Heart right ventricle (tissue), 16 donors: ENCODE measurements around the gene LLGL2. TPM values are rescaled to one million over a fixed set of nuclear protein-coding genes. Genes with fewer than 3 reads are reported as not detected.

ENCODE experiments used
- ATAC-seq, 8 donors: fragments of 200-7000 bp; cut with Tn5 transposase; one replicate each; pipeline ENCODE4 v1.9.1; 2020; ENCODE audit warnings: mild to moderate bottlenecking in 8 of 8, moderate library complexity in 8 of 8, moderate number of reproducible peaks in 1 of 8
- DNase-seq, 2 donors: peaks; one replicate each; pipeline ENCODE4 v3.0.0-alpha.2; 2020
- H3K27ac ChIP-seq, 10 donors: fragments of 200-600 bp; sonication (generic) in 2 of 10; one replicate each; pipeline versions ENCODE4 v1.5.0 to v1.8.0; 2020 to 2022; ENCODE audit warnings: mild to moderate bottlenecking in 3 of 10
- H3K27me3 ChIP-seq, 7 donors: fragments of 200-600 bp; one replicate each; pipeline ENCODE4 v1.8.0; 2021 to 2022; ENCODE audit warnings: mild to moderate bottlenecking in 2 of 7
- H3K36me3 ChIP-seq, 9 donors: fragments of 200-600 bp; sonication (generic) in 1 of 9; one replicate each; pipeline versions ENCODE4 v1.5.0 to v1.8.0; 2020 to 2022; ENCODE audit warnings: mild to moderate bottlenecking in 2 of 9
- H3K4me1 ChIP-seq, 9 donors: fragments of 200-600 bp; sonication (generic) in 1 of 9; one replicate each; pipeline versions ENCODE4 v1.5.0 to v1.8.0; 2020 to 2022; ENCODE audit warnings: mild to moderate bottlenecking in 4 of 9
- H3K4me3 ChIP-seq, 10 donors: fragments of 200-600 bp; sonication (generic) in 2 of 10; one replicate each; pipeline versions ENCODE4 v1.5.0 to v1.8.0; 2020 to 2022; ENCODE audit warnings: mild to moderate bottlenecking in 7 of 10, moderate library complexity in 2 of 10
- H3K9me3 ChIP-seq, 11 donors: fragments of 200-600 bp in 10 of 11; sonication (generic) in 2 of 11; one replicate each; pipeline versions ENCODE4 v1.5.0 to v1.8.0; 2013 to 2022; ENCODE audit warnings: mild to moderate bottlenecking in 2 of 11, control low read depth in 1 of 11, moderate library complexity in 1 of 11
- CTCF ChIP-seq, 9 donors: fragments of 200-600 bp; sonication (generic) in 2 of 9; IDR thresholded peaks; one replicate each; pipeline versions ENCODE4 v1.5.0 to v1.8.0; 2021 to 2022; ENCODE audit warnings: antibody characterized with exemption in 9 of 9, mild to moderate bottlenecking in 5 of 9, moderate library complexity in 1 of 9
- WGBS, 2 donors: extraction: QIAGEN DNeasy Blood & Tissue Kit; methylation state at CpG; one replicate each; pipeline ENCODE4 v1.1.7; 2013; ENCODE audit warnings: inconsistent platforms in 1 of 2; 5-methylcytosine and 5-hydroxymethylcytosine counted together
- intact Hi-C, 10 donors: fragments of 100-400 bp; cut with DNase I; formaldehyde crosslinking; loops; one replicate each; pipeline versions ENCODE4 v1.11.1 to v1.14.2; 2022
- polyA plus RNA-seq, 2 donors: library from polyadenylated mRNA; stranded (reverse); fragments of 200-250 nt; gene quantifications; one replicate each; pipeline ENCODE4 v1.2.3, GENCODE V29; 2013
- total RNA-seq, 10 donors: library from RNA; stranded (reverse); fragmentation: NEBNext Ultra II Directional in 3 of 10; extraction: Animal tissue kit (Norgen Biotek cat#: 25700) in 3 of 10; gene quantifications; one replicate each; pipeline versions ENCODE4 v1.2.1 to v1.2.4, GENCODE V29; 2021 to 2023
- donor health status: Arrhythmogenic right ventricular cardiomyopathy.
- donor health status: ischemic (EF 13 %, LVEDD 7.1; RV severe dilation, severe dysfunction).
- donor health status: healthy with polysubstance abuse.
- donor health status: DM: no; HTN: yes; CAD: no.
- donor health status: DM: no; HTN: no; CAD: no.
- donor health status: ischemic (EF 25% LVEDD 6.9; RV normal size, moderate dysfunction).
- donor health status: ischemic (EF 25% LVEDD 5.7; RV mildly dilated, moderate dysfunction).
- donor health status: healthy.
- donor health status: DM: yes; HTN: yes; CAD: no.
- donor health status: Ischemic cardiomyopathy.
- donor health status: ischemic (EF 35%, LVEDD 5.7; RV mildly dilated, moderate dysfunction).
- donor health status: nonischemic (EF 11% LVEDD 7.7; RV severe dilation, severe dysfunction).
- donor health status: DM: yes; HTN: yes; CAD: no.
- donor health status: PGD.
- donor health status: ischemic (EF 29% LVEDD 5.4; RV normal size, mild dysfunction).
- donor health status: nonischemic (EF 23%, LVEDD 6.1; RV moderate dilation, normal function).

The LLGL2 gene
- total and polyA plus RNA-seq, 12 donors: 1.1 to 14.8 (median 3.3) TPM

- no peak for TF ChIP-seq CTCF (IDR thresholded peaks at IDR 0.05)
- Histone ChIP-seq H3K4me3 (no peak overlapping the region), H3K36me3 (peaks cover 0 to 94% (median 37%) of the 10 kb centered on the region in 9 donors), H3K9me3 (no peaks in the 10 kb centered on the region), H3K4me1 (peaks cover 9 to 38% (median 29%) of the 10 kb centered on the region in 9 donors), H3K27ac (no peak overlapping the region), H3K27me3 (no peaks in the 10 kb centered on the region)
- ATAC-seq: no peak
- intact Hi-C loops: no loop called here
- WGBS, 2 donors: 95 to 96% methylated on average over 23 of the region's 23 CpGs
- no peak for DNase-seq
These were observed 31.9 kb upstream of the LLGL2 start for GRCh38 chr17:75493476-75494129.

- TF ChIP-seq CTCF (IDR thresholded peaks at IDR 0.05): no peak
- 88% methylated on average over 14 of the region's 14 CpGs for WGBS, 2 donors
- intact Hi-C loops: no loop called here
- DNase-seq: no peak
- H3K27ac ChIP-seq: no peak overlapping the region
- no peaks in the 10 kb centered on the region for H3K27me3 ChIP-seq
- peaks cover 10 to 38% (median 25%) of the 10 kb centered on the region in 9 donors for H3K4me1 ChIP-seq
- no peaks in the 10 kb centered on the region for H3K9me3 ChIP-seq
- no peak for ATAC-seq
- H3K4me3 ChIP-seq: no peak overlapping the region
- H3K36me3 ChIP-seq: peaks cover 0 to 97% (median 37%) of the 10 kb centered on the region in 9 donors
These were observed 31.1 kb upstream of the LLGL2 start for GRCh38 chr17:75494326-75494877.

- ATAC-seq: no peak
- H3K4me1 ChIP-seq: peaks cover 8 to 38% (median 29%) of the 10 kb centered on the region in 9 donors
- no peaks in the 10 kb centered on the region for H3K9me3 ChIP-seq
- no peak overlapping the region for H3K27ac ChIP-seq
- peaks cover 0 to 100% (median 49%) of the 10 kb centered on the region in 9 donors for H3K36me3 ChIP-seq
- H3K27me3 ChIP-seq: no peaks in the 10 kb centered on the region
- DNase-seq: no peak
- intact Hi-C loops: no loop called here
- TF ChIP-seq CTCF (IDR thresholded peaks at IDR 0.05): no peak
- H3K4me3 ChIP-seq: no peak overlapping the region
- 94 to 98% methylated on average over 11 of the region's 11 CpGs for WGBS, 2 donors
These were observed 29.5 kb upstream of the LLGL2 start for GRCh38 chr17:75496005-75496404.

GRCh38 chr17:75498039-75498725 lies 27.3 kb upstream of the LLGL2 start:
- peaks cover 11 to 47% (median 33%) of the 10 kb centered on the region in 9 donors for H3K4me1 ChIP-seq
- peak in 1 of 2 donors; percentile 14 for DNase-seq
- TF ChIP-seq CTCF (IDR thresholded peaks at IDR 0.05): no peak
- 65 to 76% methylated on average over 21 of the region's 21 CpGs for WGBS, 2 donors
- H3K27me3 ChIP-seq: no peaks in the 10 kb centered on the region
- H3K36me3 ChIP-seq: peaks cover 0 to 98% (median 38%) of the 10 kb centered on the region in 9 donors
- no peaks in the 10 kb centered on the region for H3K9me3 ChIP-seq
- peak overlapping the region in 6 of 10 donors; percentile 45 to 77 (median 64) for H3K27ac ChIP-seq
- H3K4me3 ChIP-seq: peak overlapping the region in 1 of 10 donors; percentile 0
- intact Hi-C loops: no loop called here
- ATAC-seq: peak in 2 of 8 donors; percentile 12 to 36
